Suprapubic skin (tissue), 4 donors: Measurements from ENCODE around the gene XPC.

Experiments used
- CTCF ChIP-seq, 2 donors: fragments of 200-600 bp in 1 of 2; fragments of 450-650 bp in 1 of 2; sonication (generic) in 1 of 2; IDR thresholded peaks; one replicate each; pipeline ENCODE4 v1.5.1; 2016 to 2019; ENCODE audit warnings: antibody characterized with exemption in 2 of 2, mild to moderate bottlenecking in 1 of 2, moderate library complexity in 1 of 2
- EP300 ChIP-seq: sonication (generic); formaldehyde crosslinking; IDR thresholded peaks from one replicate; pipeline ENCODE4 v1.6.1; 2017; ENCODE audit warnings: antibody characterized with exemption
- POLR2AphosphoS5 ChIP-seq, 3 donors: sonication (generic); formaldehyde crosslinking; IDR thresholded peaks; one replicate each; pipeline ENCODE4 v1.6.1; 2017; ENCODE audit warnings: antibody characterized with exemption in 3 of 3

- TF ChIP-seq CTCF (IDR thresholded peaks at IDR 0.05) = no peak
- TF ChIP-seq EP300 = no peak
- no peak for TF ChIP-seq POLR2AphosphoS5 (IDR thresholded peaks at IDR 0.05)
Measured at GRCh38 chr3:14169435-14169834, 9.0 kb downstream of the XPC start.
